Activated naive CD4-positive, alpha-beta T cell treated with anti-CD3 and anti-CD28 coated beads, Interleukin-2, amount 50 U/mL, for 72 hours (primary cell): ENCODE data around the gene USP48. TPM values are rescaled to one million over a fixed set of nuclear protein-coding genes. Genes with fewer than 3 reads are reported as not detected.

Experiments
- ATAC-seq, 2 donors: fragments of 150-1000 bp; cut with Tn5 transposase; 2 replicates each; pipeline ENCODE4 v1.10.0; 2021; ENCODE audit warnings: mild to moderate bottlenecking in 2 of 2, moderate library complexity in 2 of 2
- DNase-seq, 2 donors: peaks; one replicate each; pipeline ENCODE4 v3.0.0; 2021 to 2022; ENCODE audit warnings: low spot score in 2 of 2
- H3K27ac Mint-ChIP-seq, 2 donors: one replicate each; pipeline ENCODE4 v1.8.0; 2022; ENCODE audit warnings: mild to moderate bottlenecking in 2 of 2, mixed read lengths in 2 of 2
- H3K36me3 Mint-ChIP-seq, 2 donors: one replicate each; pipeline ENCODE4 v1.8.0; 2022; ENCODE audit warnings: mixed read lengths in 2 of 2
- H3K9me3 Mint-ChIP-seq, 2 donors: one replicate each; pipeline ENCODE4 v1.8.0; 2022; ENCODE audit warnings: mixed read lengths in 2 of 2
- total RNA-seq, 2 donors: library from RNA; stranded (reverse); gene quantifications; one replicate each; pipeline ENCODE4 v1.2.3, GENCODE V29; 2022

The USP48 gene
- total RNA-seq, 2 donors from 2014 or later = 118 to 133 TPM

DNA sequence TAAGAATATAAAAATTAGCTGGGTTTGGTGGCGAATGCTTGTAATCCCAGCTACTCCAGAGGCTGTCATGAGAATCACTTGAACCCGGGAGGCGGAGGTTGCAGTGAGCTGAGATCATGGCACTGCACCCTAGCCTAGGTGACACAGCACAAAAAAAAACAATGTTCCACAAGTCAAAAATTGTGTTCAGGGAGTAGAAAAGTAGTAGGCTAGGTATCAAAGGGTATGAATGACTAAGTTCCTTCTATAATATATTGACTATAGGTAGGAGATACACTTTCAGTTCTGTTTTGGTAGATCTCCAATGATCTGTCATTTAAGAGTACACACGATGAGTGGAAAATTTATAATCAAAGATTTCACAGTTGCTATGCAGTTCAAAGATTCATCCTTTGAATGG lies 16.7 kb downstream of the USP48 start:
- Mint-ChIP-seq H3K36me3 (peaks cover 0 to 13% of the 10 kb centered on the region in 2 donors), H3K27ac (peak overlapping the region; percentile 42 to 51), H3K9me3 (no peaks in the 10 kb centered on the region)
- ATAC-seq (peak; percentile 72 to 95), DNase-seq (peak in 1 of 2 donors; percentile 11)

GRCh38 chr1:21764615-21765423 lies 18.1 kb downstream of the USP48 start:
- Mint-ChIP-seq H3K36me3 (peaks cover 0 to 7% of the 10 kb centered on the region in 2 donors), H3K9me3 (no peaks in the 10 kb centered on the region), H3K27ac (peak overlapping the region in 1 of 2 donors; percentile 56)
- ATAC-seq = peak; percentile 43 to 75
- DNase-seq = peak in 1 of 2 donors; percentile 21

- no peak for ATAC-seq
- Mint-ChIP-seq H3K27ac (peak overlapping the region in 1 of 2 donors; percentile 29), H3K9me3 (no peaks in the 10 kb centered on the region), H3K36me3 (peaks cover 0 to 3% of the 10 kb centered on the region in 2 donors)
- no peak for DNase-seq
Observed at GRCh38 chr1:21763694-21764419, 19.1 kb downstream of the USP48 start.

DNA sequence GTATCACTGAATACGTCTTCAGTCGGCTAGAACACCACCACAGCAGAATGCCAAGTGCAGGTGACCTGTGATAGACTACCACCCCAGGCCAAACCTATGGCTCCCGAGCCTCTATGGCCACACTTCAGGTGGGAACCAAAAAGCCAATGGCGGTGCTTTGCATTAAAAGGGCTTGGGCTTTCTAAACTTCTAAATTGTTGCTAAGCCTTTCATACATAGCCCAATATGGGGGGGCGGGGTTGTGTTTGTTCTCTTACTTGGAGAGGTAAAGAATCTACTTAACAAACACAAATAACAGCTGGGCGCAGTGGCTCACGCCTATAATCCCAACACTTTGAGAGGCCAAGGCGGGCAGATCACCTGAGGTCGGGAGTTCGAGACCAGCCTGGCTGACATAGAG lies 19.7 kb downstream of the USP48 start:
- DNase-seq = no peak
- ATAC-seq = no peak
- H3K36me3 Mint-ChIP-seq = no peaks in the 10 kb centered on the region
- H3K9me3 Mint-ChIP-seq = no peaks in the 10 kb centered on the region
- peak overlapping the region in 1 of 2 donors; percentile 29 for H3K27ac Mint-ChIP-seq

- no peaks in the 10 kb centered on the region for H3K9me3 Mint-ChIP-seq
- H3K36me3 Mint-ChIP-seq = no peaks in the 10 kb centered on the region
- ATAC-seq (no peak), DNase-seq (no peak)
- no peak overlapping the region for H3K27ac Mint-ChIP-seq
Observed at GRCh38 chr1:21762022-21762404, 20.9 kb downstream of the USP48 start.

- DNase-seq (no peak), ATAC-seq (no peak)
- H3K27ac Mint-ChIP-seq = no peak overlapping the region
- H3K36me3 Mint-ChIP-seq = peaks cover 0 to 6% of the 10 kb centered on the region in 2 donors
- no peaks in the 10 kb centered on the region for H3K9me3 Mint-ChIP-seq
Observed at GRCh38 chr1:21761052-21761451, 21.9 kb downstream of the USP48 start.

GRCh38 chr1:21759818-21760217 lies 23.1 kb downstream of the USP48 start:
- peaks cover 0 to 10% of the 10 kb centered on the region in 2 donors for H3K36me3 Mint-ChIP-seq
- ATAC-seq (no peak), DNase-seq (no peak)
- H3K9me3 Mint-ChIP-seq = no peaks in the 10 kb centered on the region
- H3K27ac Mint-ChIP-seq = no peak overlapping the region

GRCh38 chr1:21759182-21759581 lies 23.8 kb downstream of the USP48 start:
- ATAC-seq (no peak), DNase-seq (no peak)
- peaks cover 0 to 15% of the 10 kb centered on the region in 2 donors for H3K36me3 Mint-ChIP-seq
- no peaks in the 10 kb centered on the region for H3K9me3 Mint-ChIP-seq
- no peak overlapping the region for H3K27ac Mint-ChIP-seq

- H3K9me3 Mint-ChIP-seq = no peaks in the 10 kb centered on the region
- H3K36me3 Mint-ChIP-seq = peaks cover 0 to 15% of the 10 kb centered on the region in 2 donors
- ATAC-seq (no peak), DNase-seq (no peak)
- no peak overlapping the region for H3K27ac Mint-ChIP-seq
Observed at GRCh38 chr1:21758614-21759013, 24.3 kb downstream of the USP48 start.

GRCh38 chr1:21756393-21757089 lies 26.4 kb downstream of the USP48 start:
- no peaks in the 10 kb centered on the region for H3K9me3 Mint-ChIP-seq
- DNase-seq = no peak
- H3K27ac Mint-ChIP-seq = no peak overlapping the region
- no peak for ATAC-seq
- peaks cover 0 to 15% of the 10 kb centered on the region in 2 donors for H3K36me3 Mint-ChIP-seq

DNA sequence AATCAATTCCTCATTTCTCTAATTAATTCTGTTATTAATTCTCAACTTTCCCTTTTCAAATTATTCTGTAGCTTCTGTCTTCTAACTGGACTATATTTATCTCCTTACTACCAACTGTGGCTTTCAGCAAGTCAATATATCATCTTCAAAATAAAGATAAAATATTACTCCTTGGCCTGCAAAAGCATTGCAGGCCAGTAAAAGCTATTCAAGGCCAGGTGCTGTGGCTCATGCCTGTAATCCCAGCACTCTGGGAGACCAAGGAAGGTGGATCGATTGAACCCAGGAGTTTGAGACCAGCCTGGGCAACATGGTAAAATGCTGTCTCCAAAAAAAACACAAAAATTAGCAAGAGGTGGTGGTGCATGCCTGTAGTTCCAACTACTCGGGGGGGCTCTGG lies 27.9 kb downstream of the USP48 start:
- no peak for ATAC-seq
- H3K9me3 Mint-ChIP-seq = no peaks in the 10 kb centered on the region
- no peak overlapping the region for H3K27ac Mint-ChIP-seq
- peaks cover 0 to 15% of the 10 kb centered on the region in 2 donors for H3K36me3 Mint-ChIP-seq
- no peak for DNase-seq

DNA sequence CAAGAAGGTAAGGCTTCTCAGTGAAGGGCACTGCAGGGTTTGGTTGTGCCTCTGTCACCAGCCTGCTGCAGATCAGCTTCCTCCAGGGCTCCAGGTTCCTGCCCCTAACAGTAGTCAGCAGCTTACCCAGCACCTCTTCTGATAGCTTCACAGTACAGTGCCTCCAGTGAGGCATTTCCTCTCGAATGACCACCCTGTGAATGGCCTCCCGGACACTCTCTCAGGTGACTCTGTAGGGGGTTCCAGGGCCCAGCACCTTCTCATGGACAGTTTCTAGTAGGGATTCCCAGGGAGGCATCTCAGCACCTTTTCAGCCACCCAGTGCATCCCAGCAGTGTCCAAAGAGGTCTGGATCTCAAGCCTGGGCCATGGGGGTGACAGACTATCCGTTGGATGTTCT lies 28.4 kb downstream of the USP48 start:
- no peak overlapping the region for H3K27ac Mint-ChIP-seq
- H3K36me3 Mint-ChIP-seq = peaks cover 0 to 15% of the 10 kb centered on the region in 2 donors
- no peaks in the 10 kb centered on the region for H3K9me3 Mint-ChIP-seq
- ATAC-seq (no peak), DNase-seq (no peak)

DNA sequence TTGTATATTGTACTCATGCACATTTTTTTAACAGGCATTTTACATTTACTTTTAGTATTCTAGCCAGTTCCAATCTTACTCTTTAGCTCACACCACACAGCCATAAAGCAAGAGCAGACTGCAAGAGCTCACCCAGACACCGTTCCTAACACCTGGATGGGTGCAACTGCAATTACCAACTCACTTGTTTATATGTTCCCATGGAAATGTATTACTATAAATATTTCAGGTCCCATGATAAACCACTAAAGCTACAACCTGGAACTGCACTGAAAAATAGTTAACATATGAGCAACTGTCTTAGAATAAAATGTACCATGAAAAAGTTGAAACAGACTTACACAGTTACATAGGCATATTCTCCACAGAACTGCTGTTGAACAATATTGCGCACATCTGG lies 30.8 kb downstream of the USP48 start:
- H3K27ac Mint-ChIP-seq = no peak overlapping the region
- no peaks in the 10 kb centered on the region for H3K9me3 Mint-ChIP-seq
- ATAC-seq = no peak
- no peak for DNase-seq
- H3K36me3 Mint-ChIP-seq = peaks cover 0 to 15% of the 10 kb centered on the region in 2 donors

- ATAC-seq = no peak
- no peak for DNase-seq
- Mint-ChIP-seq H3K27ac (no peak overlapping the region), H3K36me3 (peaks cover 0 to 10% of the 10 kb centered on the region in 2 donors), H3K9me3 (no peaks in the 10 kb centered on the region)
Observed at GRCh38 chr1:21751281-21751680, 31.7 kb downstream of the USP48 start.

GRCh38 chr1:21750841-21751240 lies 32.1 kb downstream of the USP48 start:
- DNase-seq (no peak), ATAC-seq (no peak)
- Mint-ChIP-seq H3K9me3 (no peaks in the 10 kb centered on the region), H3K27ac (no peak overlapping the region), H3K36me3 (peaks cover 0 to 10% of the 10 kb centered on the region in 2 donors)

DNA sequence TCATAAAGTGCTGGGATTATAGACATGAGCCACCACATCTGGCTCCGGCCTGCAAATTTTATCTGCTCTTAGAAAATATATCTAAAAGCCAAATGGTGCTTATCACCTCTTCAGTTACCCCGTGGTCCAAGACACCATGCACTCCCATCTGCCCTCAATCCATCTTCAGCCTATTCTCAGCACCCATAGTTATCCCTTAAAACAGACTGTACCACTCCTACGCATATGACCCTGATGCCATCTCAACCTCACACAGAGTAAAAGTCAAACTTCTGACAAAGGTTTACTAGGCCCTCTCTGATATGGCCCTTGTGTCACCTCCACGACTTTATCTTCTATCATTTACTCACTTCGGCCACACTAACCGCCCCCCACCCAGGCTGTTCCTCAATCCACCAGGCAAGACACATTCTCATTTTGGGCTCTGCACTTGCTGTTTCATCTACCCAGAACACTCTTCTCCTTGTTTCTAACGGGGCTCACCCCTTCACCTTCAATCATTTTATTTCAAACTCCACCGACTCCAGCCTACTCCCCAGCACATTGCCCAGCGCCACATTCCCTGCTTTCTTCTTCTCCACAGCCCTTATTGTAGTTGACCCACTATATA lies 33.0 kb downstream of the USP48 start:
- ATAC-seq = no peak
- H3K9me3 Mint-ChIP-seq = no peaks in the 10 kb centered on the region
- peaks cover 0 to 7% of the 10 kb centered on the region in 2 donors for H3K36me3 Mint-ChIP-seq
- DNase-seq = no peak
- no peak overlapping the region for H3K27ac Mint-ChIP-seq

DNA sequence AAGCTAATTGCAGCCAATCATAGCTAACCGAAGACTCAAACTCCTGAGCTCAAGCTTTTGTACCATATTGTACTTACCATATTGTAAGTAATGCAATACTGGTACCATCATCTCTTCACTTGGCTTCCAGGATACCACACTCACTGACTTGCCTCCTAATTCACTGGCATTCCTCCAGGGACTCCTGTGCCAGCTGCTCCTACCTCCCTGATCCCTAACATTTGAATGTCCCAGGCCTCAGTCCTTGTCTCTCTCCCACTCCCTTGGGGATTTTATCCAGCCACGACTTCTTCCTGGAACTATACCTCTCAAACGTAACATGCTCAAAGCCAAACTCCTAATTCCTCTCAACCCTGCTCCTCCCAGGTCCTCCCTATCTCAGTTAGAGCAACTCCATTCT lies 33.8 kb downstream of the USP48 start:
- H3K27ac Mint-ChIP-seq = peak overlapping the region in 1 of 2 donors; percentile 65
- DNase-seq = no peak
- H3K9me3 Mint-ChIP-seq = no peaks in the 10 kb centered on the region
- no peaks in the 10 kb centered on the region for H3K36me3 Mint-ChIP-seq
- ATAC-seq = no peak
